ENCODE data around the gene ELL2. TPM values are rescaled to one million over a fixed set of nuclear protein-coding genes. Genes with fewer than 3 reads are reported as not detected.

ELL2 gene
- polyA plus RNA-seq, 3 donors: 3.1 to 8.1 (median 5.8) TPM

DNA sequence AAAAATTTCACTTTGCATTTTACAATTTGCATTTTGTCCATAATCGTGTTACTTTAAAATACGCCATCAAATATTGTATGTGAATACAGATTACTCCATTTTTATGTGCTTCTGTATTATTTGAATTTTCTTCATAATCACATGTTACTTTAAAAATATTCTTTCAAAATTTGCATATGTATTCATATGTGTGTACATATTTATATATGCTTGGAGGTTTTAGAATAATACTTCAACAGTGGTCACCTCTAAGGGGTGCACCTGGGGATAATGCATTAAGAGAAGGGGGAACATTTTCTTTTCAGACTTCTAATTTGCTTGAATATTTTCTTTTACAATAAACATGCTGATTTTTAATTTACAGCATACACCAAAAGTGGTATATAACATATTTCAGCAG is 21.9 kb upstream of the ELL2 start:
- H2AFZ ChIP-seq (ENCODE audit: insufficient read depth, low read depth, low read length, poor library complexity, severe bottlenecking): no peak overlapping the region
- TF ChIP-seq, protein P1, sequence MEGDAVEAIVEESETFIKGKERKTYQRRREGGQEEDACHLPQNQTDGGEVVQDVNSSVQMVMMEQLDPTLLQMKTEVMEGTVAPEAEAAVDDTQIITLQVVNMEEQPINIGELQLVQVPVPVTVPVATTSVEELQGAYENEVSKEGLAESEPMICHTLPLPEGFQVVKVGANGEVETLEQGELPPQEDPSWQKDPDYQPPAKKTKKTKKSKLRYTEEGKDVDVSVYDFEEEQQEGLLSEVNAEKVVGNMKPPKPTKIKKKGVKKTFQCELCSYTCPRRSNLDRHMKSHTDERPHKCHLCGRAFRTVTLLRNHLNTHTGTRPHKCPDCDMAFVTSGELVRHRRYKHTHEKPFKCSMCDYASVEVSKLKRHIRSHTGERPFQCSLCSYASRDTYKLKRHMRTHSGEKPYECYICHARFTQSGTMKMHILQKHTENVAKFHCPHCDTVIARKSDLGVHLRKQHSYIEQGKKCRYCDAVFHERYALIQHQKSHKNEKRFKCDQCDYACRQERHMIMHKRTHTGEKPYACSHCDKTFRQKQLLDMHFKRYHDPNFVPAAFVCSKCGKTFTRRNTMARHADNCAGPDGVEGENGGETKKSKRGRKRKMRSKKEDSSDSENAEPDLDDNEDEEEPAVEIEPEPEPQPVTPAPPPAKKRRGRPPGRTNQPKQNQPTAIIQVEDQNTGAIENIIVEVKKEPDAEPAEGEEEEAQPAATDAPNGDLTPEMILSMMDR (IDR thresholded peaks at IDR 0.05): no peak
- no CpG with 5 or more reads among the region's 2 CpGs for WGBS (ENCODE audit: insufficient coverage)

DNA sequence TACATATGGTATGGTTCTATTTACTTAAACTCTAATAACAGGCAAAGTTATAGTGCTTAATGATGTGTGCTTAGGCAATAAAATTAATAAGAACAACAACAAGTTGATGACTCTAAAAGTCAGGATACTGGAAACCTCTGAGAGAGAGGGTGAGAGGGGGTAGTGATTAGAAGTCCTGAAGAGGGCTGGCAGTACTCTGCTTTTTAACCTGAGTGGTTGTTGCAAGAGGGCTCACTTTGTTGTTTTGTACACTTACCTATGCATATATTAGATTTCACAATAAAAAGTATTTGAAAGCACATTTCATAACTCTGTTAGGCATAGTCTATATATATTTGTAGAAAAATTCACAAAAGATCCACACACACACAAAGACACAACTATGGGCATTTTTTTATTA is 21.4 kb upstream of the ELL2 start:
- Histone ChIP-seq H3K9me3 (replicated peaks in 1 of 2; ENCODE audit: control insufficient read depth in 1 of 2, insufficient read depth in 1 of 2, low read length in 2 of 2) (no peaks in the 10 kb centered on the region), H3K4me2 (replicated peaks; ENCODE audit: extremely low read depth, low read length, poor library complexity, severe bottlenecking) (no peak overlapping the region), H3K4me1 (ENCODE audit: control insufficient read depth in 1 of 2, insufficient read depth in 2 of 2, low read length in 2 of 2) (no peaks in the 10 kb centered on the region), H3K36me3 (replicated peaks in 1 of 2; ENCODE audit: control insufficient read depth in 1 of 2, insufficient read depth in 2 of 2, low read length in 2 of 2) (no peaks in the 10 kb centered on the region), H3K27me3 (ENCODE audit: control insufficient read depth in 2 of 2, insufficient read depth in 2 of 2, low read length in 2 of 2) (no peaks in the 10 kb centered on the region), H3K27ac (ENCODE audit: low read depth in 1 of 2, low read length in 2 of 2) (no peak overlapping the region), H2AFZ (ENCODE audit: insufficient read depth, low read depth, low read length, poor library complexity, severe bottlenecking) (no peak overlapping the region), H3K79me2 (ENCODE audit: insufficient read depth, low read length) (no peaks in the 10 kb centered on the region), H3K4me3 (replicated peaks in 1 of 3; ENCODE audit: low read depth in 2 of 3, low read length in 3 of 3) (no peak overlapping the region), H4K20me1 (ENCODE audit: insufficient read depth, low read length) (no peaks in the 10 kb centered on the region), H3K9ac (ENCODE audit: insufficient read depth, low read length, poor library complexity, severe bottlenecking) (no peak overlapping the region)
- intact Hi-C loops (cut with micrococcal nuclease): no loop called here
- Mint-ChIP-seq H3K27ac (no peak overlapping the region), H3K9me3 (peaks cover 0 to 2% (median 0%) of the 10 kb centered on the region in 7 donors), H3K36me3 (no peaks in the 10 kb centered on the region), H3K4me3 (no peak overlapping the region), H3K27me3 (ENCODE audit: low read depth in 3 of 3) (peaks cover 0 to 2% (median 0%) of the 10 kb centered on the region in 3 donors), H3K4me1 (no peaks in the 10 kb centered on the region)
- DNase-seq: no peak
- TF ChIP-seq, protein P1 (IDR thresholded peaks at IDR 0.05): no peak

More for the DNA sequence above, 21.9 kb upstream of the ELL2 start:
- no peaks in the 10 kb centered on the region for H3K36me3 Mint-ChIP-seq
- peaks cover 0 to 2% (median 0%) of the 10 kb centered on the region in 3 donors for H3K27me3 Mint-ChIP-seq (ENCODE audit: low read depth in 3 of 3)
- no peaks in the 10 kb centered on the region for H3K4me1 Mint-ChIP-seq
- H3K79me2 ChIP-seq (ENCODE audit: insufficient read depth, low read length): no peaks in the 10 kb centered on the region
- H4K20me1 ChIP-seq (ENCODE audit: insufficient read depth, low read length): no peaks in the 10 kb centered on the region
- no peak overlapping the region for H3K4me3 ChIP-seq (replicated peaks in 1 of 3; ENCODE audit: low read depth in 2 of 3, low read length in 3 of 3)
- no peaks in the 10 kb centered on the region for H3K4me1 ChIP-seq (ENCODE audit: control insufficient read depth in 1 of 2, insufficient read depth in 2 of 2, low read length in 2 of 2)
- H3K27ac ChIP-seq (ENCODE audit: low read depth in 1 of 2, low read length in 2 of 2): no peak overlapping the region
- no peaks in the 10 kb centered on the region for H3K27me3 ChIP-seq (ENCODE audit: control insufficient read depth in 2 of 2, insufficient read depth in 2 of 2, low read length in 2 of 2)
- no peak overlapping the region for H3K4me2 ChIP-seq (replicated peaks; ENCODE audit: extremely low read depth, low read length, poor library complexity, severe bottlenecking)
- H3K27ac Mint-ChIP-seq: no peak overlapping the region
- no peak overlapping the region for H3K9ac ChIP-seq (ENCODE audit: insufficient read depth, low read length, poor library complexity, severe bottlenecking)
- no peak overlapping the region for H3K4me3 Mint-ChIP-seq
- H3K36me3 ChIP-seq (replicated peaks in 1 of 2; ENCODE audit: control insufficient read depth in 1 of 2, insufficient read depth in 2 of 2, low read length in 2 of 2): no peaks in the 10 kb centered on the region
- intact Hi-C loops (cut with micrococcal nuclease): no loop called here
- H3K9me3 ChIP-seq (replicated peaks in 1 of 2; ENCODE audit: control insufficient read depth in 1 of 2, insufficient read depth in 1 of 2, low read length in 2 of 2): no peaks in the 10 kb centered on the region
- peaks cover 0 to 2% (median 0%) of the 10 kb centered on the region in 7 donors for H3K9me3 Mint-ChIP-seq
- no peak for DNase-seq
